ENCODE data around the gene DTWD2.
"Not testable (repeated sequence)": the region's sequence is repeated elsewhere in the genome, so short reads cannot be mapped to it uniquely, and the experiment has no call there.

The DTWD2 gene

DNA sequence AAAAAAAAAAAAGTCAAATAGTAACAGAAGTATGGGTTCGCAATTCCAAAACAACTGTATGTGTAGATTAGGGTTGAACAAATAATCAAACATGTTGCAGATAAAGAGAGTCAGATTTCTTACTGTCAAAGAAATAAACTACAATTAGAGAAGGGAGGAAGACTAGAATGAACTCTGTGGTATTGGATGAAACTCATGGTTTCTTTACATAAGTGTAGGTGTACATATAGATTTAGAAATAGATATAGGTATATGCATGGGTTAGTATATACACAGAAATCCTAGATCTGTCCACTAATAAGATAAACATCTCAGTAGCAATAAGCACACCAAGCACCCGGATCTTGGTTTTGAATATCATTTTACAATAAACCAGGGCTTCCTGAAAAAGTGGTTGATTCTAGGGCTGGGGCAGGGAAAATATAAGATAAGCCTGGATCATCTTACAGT lies 21.3 kb downstream of the DTWD2 start:
- TF ChIP-seq, protein P1, sequence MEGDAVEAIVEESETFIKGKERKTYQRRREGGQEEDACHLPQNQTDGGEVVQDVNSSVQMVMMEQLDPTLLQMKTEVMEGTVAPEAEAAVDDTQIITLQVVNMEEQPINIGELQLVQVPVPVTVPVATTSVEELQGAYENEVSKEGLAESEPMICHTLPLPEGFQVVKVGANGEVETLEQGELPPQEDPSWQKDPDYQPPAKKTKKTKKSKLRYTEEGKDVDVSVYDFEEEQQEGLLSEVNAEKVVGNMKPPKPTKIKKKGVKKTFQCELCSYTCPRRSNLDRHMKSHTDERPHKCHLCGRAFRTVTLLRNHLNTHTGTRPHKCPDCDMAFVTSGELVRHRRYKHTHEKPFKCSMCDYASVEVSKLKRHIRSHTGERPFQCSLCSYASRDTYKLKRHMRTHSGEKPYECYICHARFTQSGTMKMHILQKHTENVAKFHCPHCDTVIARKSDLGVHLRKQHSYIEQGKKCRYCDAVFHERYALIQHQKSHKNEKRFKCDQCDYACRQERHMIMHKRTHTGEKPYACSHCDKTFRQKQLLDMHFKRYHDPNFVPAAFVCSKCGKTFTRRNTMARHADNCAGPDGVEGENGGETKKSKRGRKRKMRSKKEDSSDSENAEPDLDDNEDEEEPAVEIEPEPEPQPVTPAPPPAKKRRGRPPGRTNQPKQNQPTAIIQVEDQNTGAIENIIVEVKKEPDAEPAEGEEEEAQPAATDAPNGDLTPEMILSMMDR (IDR thresholded peaks at IDR 0.05), result no peak
- Histone ChIP-seq H3K27ac (no peak overlapping the region), H3K4me1 (ENCODE audit: control insufficient read depth in 1 of 2, insufficient read depth in 1 of 2, low read depth in 1 of 2, low read length in 1 of 2) (no peaks in the 10 kb centered on the region), H3K27me3 (no peaks in the 10 kb centered on the region), H3K9me3 (no peaks in the 10 kb centered on the region), H3K36me3 (no peaks in the 10 kb centered on the region), H3K4me3 (ENCODE audit: low read depth in 1 of 2, low read length in 1 of 2) (no peak overlapping the region)

DNA sequence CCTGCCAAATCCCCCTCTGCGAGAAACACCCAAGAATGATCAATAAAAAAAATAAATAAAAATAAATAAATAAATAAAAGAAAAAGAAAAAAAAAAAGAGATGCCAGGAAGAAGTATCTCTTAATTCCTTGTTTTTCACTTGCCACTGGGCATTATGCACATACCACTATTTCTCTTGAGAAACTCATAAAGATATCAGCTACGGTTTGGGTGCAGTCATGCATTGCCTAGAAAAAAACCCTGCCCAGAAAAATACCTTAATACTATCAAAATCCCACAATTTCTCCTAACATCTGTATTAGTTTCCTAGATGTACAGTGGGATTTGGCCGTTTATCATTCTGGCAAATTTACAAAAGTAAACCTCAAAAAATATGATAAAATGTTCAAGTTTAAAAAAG lies 22.5 kb downstream of the DTWD2 start:
- H3K4me3 ChIP-seq (ENCODE audit: low read depth in 1 of 2, low read length in 1 of 2), result no peak overlapping the region
- H3K36me3 ChIP-seq, result no peaks in the 10 kb centered on the region
- no peak overlapping the region for H3K27ac ChIP-seq
- TF ChIP-seq, protein P1 (IDR thresholded peaks at IDR 0.05), result no peak
- H3K27me3 ChIP-seq, result no peaks in the 10 kb centered on the region
- H3K4me1 ChIP-seq (ENCODE audit: control insufficient read depth in 1 of 2, insufficient read depth in 1 of 2, low read depth in 1 of 2, low read length in 1 of 2), result no peaks in the 10 kb centered on the region
- H3K9me3 ChIP-seq, result no peaks in the 10 kb centered on the region

DNA sequence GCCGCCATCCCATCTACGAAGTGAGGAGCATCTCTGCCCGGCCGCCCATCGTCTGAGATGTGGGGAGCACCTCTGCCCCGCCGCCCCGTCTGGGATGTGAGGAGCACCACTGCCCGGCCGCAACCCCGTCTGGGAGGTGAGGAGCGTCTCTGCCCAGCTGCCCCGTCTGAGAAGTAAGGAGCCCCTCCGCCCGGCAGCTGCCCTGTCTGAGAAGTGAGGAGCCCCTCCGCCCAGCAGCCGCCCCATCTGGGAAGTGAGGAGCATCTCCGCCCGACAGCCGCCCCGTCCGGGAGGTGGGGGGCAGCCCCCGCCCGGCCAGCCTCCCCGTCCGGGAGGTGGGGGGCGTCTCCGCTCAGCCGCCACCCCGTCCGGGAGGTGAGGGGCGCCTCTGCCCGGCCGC lies 23.4 kb downstream of the DTWD2 start:
- H3K36me3 ChIP-seq; H3K4me1 ChIP-seq (ENCODE audit: control insufficient read depth in 1 of 2, insufficient read depth in 1 of 2, low read depth in 1 of 2, low read length in 1 of 2); H3K27me3 ChIP-seq; H3K9me3 ChIP-seq; H3K4me3 ChIP-seq (ENCODE audit: low read depth in 1 of 2, low read length in 1 of 2); H3K27ac ChIP-seq: not testable (repeated sequence)

DNA sequence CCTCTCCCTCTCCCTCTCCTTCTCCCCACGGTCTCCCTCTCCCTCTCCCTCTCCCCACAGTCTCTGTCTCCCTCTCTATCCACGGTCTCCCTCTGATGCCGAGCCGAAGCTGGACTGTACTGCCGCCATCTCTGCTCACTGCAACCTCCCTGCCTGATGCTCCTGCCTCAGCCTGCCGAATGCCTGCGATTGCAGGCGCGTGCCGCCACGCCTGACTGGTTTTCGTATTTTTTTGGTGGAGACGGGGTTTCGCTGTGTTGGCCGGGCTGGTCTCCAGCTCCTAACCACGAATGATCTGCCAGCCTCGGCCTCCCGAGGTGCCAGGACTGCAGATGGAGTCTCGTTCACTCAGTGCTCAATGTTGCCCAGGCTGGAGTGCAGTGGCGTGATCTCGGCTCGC lies 24.0 kb downstream of the DTWD2 start:
- not testable (repeated sequence) for H3K4me3 ChIP-seq (ENCODE audit: low read depth in 1 of 2, low read length in 1 of 2); H3K4me1 ChIP-seq (ENCODE audit: control insufficient read depth in 1 of 2, insufficient read depth in 1 of 2, low read depth in 1 of 2, low read length in 1 of 2); H3K36me3 ChIP-seq; H3K9me3 ChIP-seq; H3K27me3 ChIP-seq; H3K27ac ChIP-seq

DNA sequence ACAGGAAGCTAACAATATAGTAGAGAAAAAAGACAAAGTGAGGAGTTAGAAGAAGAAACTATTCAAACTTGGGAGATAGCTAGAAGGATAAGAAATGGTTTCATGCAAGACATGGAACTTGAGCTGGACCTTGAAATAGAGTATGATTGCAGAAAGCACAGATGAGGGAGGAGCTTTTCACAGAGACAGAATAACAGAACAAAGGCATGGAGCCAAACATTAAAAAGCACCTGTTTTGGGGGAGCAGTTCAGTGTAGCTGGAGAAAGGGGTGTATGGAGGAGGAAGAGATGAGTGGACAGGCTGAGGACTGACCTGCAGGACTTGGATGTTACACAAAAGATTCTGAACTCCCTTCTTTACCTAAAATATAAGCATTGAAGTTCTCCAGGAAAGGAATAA lies 25.2 kb downstream of the DTWD2 start:
- no peak overlapping the region for H3K4me3 ChIP-seq (ENCODE audit: low read depth in 1 of 2, low read length in 1 of 2)
- H3K9me3 ChIP-seq, result no peaks in the 10 kb centered on the region
- H3K36me3 ChIP-seq, result no peaks in the 10 kb centered on the region
- H3K4me1 ChIP-seq (ENCODE audit: control insufficient read depth in 1 of 2, insufficient read depth in 1 of 2, low read depth in 1 of 2, low read length in 1 of 2), result no peaks in the 10 kb centered on the region
- TF ChIP-seq, protein P1 (IDR thresholded peaks at IDR 0.05), result no peak
- H3K27ac ChIP-seq, result no peak overlapping the region
- H3K27me3 ChIP-seq, result no peaks in the 10 kb centered on the region

DNA sequence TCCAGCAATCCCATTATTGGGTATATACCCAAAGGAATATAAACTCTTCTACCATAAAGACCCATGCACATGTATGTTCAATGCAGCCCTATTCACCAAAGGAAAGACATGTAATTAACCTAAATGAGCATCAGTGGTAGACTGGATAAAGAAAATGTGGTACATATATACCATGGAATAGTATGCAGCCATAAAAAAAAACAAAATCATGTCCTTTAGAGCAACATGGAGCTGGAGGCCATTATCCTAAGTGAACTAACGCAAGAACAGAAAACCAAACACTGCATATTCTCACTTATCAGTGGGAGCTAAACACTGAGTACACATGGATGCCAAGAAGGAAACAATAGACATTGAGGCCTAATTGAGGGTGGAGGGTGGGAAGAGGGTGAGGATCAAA lies 27.8 kb downstream of the DTWD2 start:
- Histone ChIP-seq H3K4me1 (ENCODE audit: control insufficient read depth in 1 of 2, insufficient read depth in 1 of 2, low read depth in 1 of 2, low read length in 1 of 2) (no peaks in the 10 kb centered on the region), H3K27ac (no peak overlapping the region), H3K4me3 (ENCODE audit: low read depth in 1 of 2, low read length in 1 of 2) (no peak overlapping the region), H3K36me3 (no peaks in the 10 kb centered on the region), H3K27me3 (no peaks in the 10 kb centered on the region), H3K9me3 (no peaks in the 10 kb centered on the region)
- TF ChIP-seq, protein P1 (IDR thresholded peaks at IDR 0.05), result no peak

DNA sequence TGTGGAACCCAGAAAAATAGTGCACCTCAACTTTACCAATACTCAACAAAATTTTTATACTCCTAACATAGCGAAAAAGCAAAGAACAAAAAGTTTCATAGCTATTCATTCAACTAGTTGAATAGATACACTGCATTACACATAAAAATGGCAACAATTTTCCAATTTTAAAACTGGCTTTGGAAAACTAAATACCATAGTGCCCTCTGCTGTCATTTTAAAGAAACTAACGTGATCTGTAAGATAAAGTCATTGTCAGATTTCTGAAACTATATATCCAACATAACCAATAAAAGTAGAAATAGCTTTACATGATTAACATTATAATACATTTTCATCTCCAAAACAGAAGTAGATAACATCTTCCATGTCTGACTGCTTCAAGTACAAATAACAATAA lies 31.6 kb downstream of the DTWD2 start:
- Histone ChIP-seq H3K4me1 (ENCODE audit: control insufficient read depth in 1 of 2, insufficient read depth in 1 of 2, low read depth in 1 of 2, low read length in 1 of 2) (no peaks in the 10 kb centered on the region), H3K36me3 (no peaks in the 10 kb centered on the region), H3K27me3 (no peaks in the 10 kb centered on the region), H3K27ac (no peak overlapping the region), H3K9me3 (no peaks in the 10 kb centered on the region), H3K4me3 (ENCODE audit: low read depth in 1 of 2, low read length in 1 of 2) (no peak overlapping the region)
- TF ChIP-seq, protein P1 (IDR thresholded peaks at IDR 0.05), result no peak
